K562 (cell line): Measurements from ENCODE around the gene EXOC6.

ENCODE experiments used
- GATAD2A ChIP-seq: fragments of 450-650 bp; IDR thresholded peaks from 2 replicates; pipeline ENCODE4 v1.6.1; 2017
- HEY1 ChIP-seq: fragments of 250-450 bp; sonication (Bioruptor Pico); IDR thresholded peaks from 2 replicates; pipeline ENCODE4 v1.5.0; 2020; ENCODE audit warnings: mild to moderate bottlenecking, moderate library complexity, borderline replicate concordance
- POLR2AphosphoS2 ChIP-seq: IDR thresholded peaks from 2 replicates; pipeline ENCODE4 v1.6.1; 2012; ENCODE audit warnings: low read length, improper control_type of control experiment
- UBTF ChIP-seq, 2 experiments: IDR thresholded peaks; 2 replicates each; pipeline ENCODE4 v1.6.1; 2012; ENCODE audit warnings: improper control_type of control experiment in 2 of 2, low read depth in 2 of 2, low read length in 2 of 2, borderline replicate concordance in 1 of 2
- YY1 ChIP-seq, 3 experiments: IDR thresholded peaks; 2 replicates each; pipeline ENCODE4 v1.6.1; 2011; ENCODE audit warnings: low read length in 2 of 3, mild to moderate bottlenecking in 2 of 3, moderate library complexity in 2 of 3, borderline replicate concordance in 1 of 3, control low read depth in 1 of 3, low read depth in 1 of 3; ENCODE audit not compliant: insufficient read depth in 3 of 3, insufficient replicate concordance in 2 of 3, control insufficient read depth in 1 of 3, insufficient read length in 1 of 3; ENCODE audit errors: extremely low read depth in 1 of 3

- TF ChIP-seq HEY1 (CRISPR knock-in tag): no peak
- no peak for TF ChIP-seq POLR2AphosphoS2
- no peak for TF ChIP-seq YY1 (IDR thresholded peaks at IDR 0.05; ENCODE audit: borderline replicate concordance in 1 of 3, control insufficient read depth in 1 of 3, extremely low read depth in 1 of 3, insufficient read depth in 3 of 3, insufficient read length in 1 of 3, insufficient replicate concordance in 2 of 3, low read depth in 1 of 3, low read length in 2 of 3)
- TF ChIP-seq GATAD2A: no peak
- TF ChIP-seq UBTF (IDR thresholded peaks at IDR 0.05; ENCODE audit: borderline replicate concordance in 1 of 2, low read depth in 2 of 2, low read length in 2 of 2): no peak
Measured at GRCh38 chr10:92876509-92877036, 28.3 kb downstream of the EXOC6 start.
